ENCODE results near the gene H2BW2. TPM values are rescaled to one million over a fixed set of nuclear protein-coding genes. Genes with fewer than 3 reads are reported as not detected.
"Not testable (repeated sequence)": the region's sequence is repeated elsewhere in the genome, so short reads cannot be mapped to it uniquely, and the experiment has no call there.

Gene H2BW2
- total and polyA plus RNA-seq, 2 of the 13 experiments (the other 11 are each of a cell fraction or from before 2014, with no cell fraction given): not detected

DNA sequence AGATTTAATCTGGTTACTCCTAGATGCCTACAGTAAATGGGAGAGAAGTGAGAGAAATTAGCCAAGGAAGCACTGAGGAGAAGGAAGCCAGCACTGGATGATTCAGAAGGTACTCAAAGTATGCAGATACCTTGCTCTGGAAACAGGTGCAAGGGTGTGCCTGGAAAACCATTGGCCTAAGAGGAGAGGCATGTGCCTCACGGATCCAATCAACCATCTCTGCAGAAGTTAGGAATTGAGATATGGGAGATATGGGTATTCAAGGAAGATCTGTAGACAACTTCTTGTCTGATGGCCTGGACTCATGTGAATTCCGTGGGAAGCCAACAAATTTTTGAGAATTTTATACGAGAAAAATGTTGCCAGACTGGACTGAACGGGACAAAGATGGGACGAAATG is 30.9 kb upstream of the H2BW2 start (continued):
- TF ChIP-seq KDM3A (CRISPR knock-in tag; IDR thresholded peaks at IDR 0.05; ENCODE audit: low read depth) (no peak), ZNF44 (CRISPR knock-in tag; IDR thresholded peaks at IDR 0.05) (no peak), NFE2 (CRISPR knock-in tag; IDR thresholded peaks at IDR 0.05) (no peak), ZUFSP (CRISPR knock-in tag; IDR thresholded peaks at IDR 0.05; ENCODE audit: borderline replicate concordance) (no peak)

GRCh38 chrX:104013158-104013557 is 26.6 kb upstream of the H2BW2 start:
- Histone ChIP-seq H3K27ac (ENCODE audit: extremely low read length, insufficient read depth, low read length) (no peak overlapping the region), H3K4me2 (ENCODE audit: low read depth, low read length) (no peak overlapping the region), H3K9me3 (ENCODE audit: low read length) (no peaks in the 10 kb centered on the region), H2AFZ (ENCODE audit: low read length) (no peak overlapping the region), H3K27me3 (ENCODE audit: control insufficient read depth in 1 of 2, insufficient read depth in 2 of 2, low read length in 2 of 2) (no peaks in the 10 kb centered on the region), H3K9ac (ENCODE audit: insufficient read depth, low read depth, low read length) (no peak overlapping the region), H4K20me1 (ENCODE audit: insufficient read depth, low read length) (no peaks in the 10 kb centered on the region), H3K36me3 (replicated peaks in 1 of 2; ENCODE audit: control insufficient read depth in 1 of 2, insufficient read depth in 2 of 2, low read length in 2 of 2) (no peaks in the 10 kb centered on the region), H3K4me1 (ENCODE audit: insufficient read depth, low read length) (no peaks in the 10 kb centered on the region), H3K79me2 (ENCODE audit: insufficient read depth, low read length) (no peaks in the 10 kb centered on the region), H3K4me3 (replicated peaks in 1 of 3; ENCODE audit: insufficient read depth in 1 of 3, low read depth in 2 of 3, low read length in 3 of 3) (no peak overlapping the region)
- ChIA-PET CTCF (ENCODE audit: low intra/inter-chr PET ratio, low total read pairs) (no interaction called here), POLR2A (no interaction called here)
- in situ Hi-C loops (cut with HindIII; ENCODE audit: extremely low pct_ligation_motif_present, low pct_unique_long_range_greater_than_20kb): no loop called here
- 45% methylated on average over 4 of the region's 24 CpGs for WGBS (ENCODE audit: low lambda C conversion rate)
- ATAC-seq (no peak), FAIRE-seq (no peak), DNase-seq (ENCODE audit: low spot score) (no peak)
- TF ChIP-seq SMARCE1 (IDR thresholded peaks at IDR 0.05; ENCODE audit: borderline replicate concordance): no peak
- intact Hi-C loops (cut with micrococcal nuclease; ENCODE audit: unreplicated experiment): no loop called here
- BruUV-seq (replicated peaks): no TSS peak

DNA sequence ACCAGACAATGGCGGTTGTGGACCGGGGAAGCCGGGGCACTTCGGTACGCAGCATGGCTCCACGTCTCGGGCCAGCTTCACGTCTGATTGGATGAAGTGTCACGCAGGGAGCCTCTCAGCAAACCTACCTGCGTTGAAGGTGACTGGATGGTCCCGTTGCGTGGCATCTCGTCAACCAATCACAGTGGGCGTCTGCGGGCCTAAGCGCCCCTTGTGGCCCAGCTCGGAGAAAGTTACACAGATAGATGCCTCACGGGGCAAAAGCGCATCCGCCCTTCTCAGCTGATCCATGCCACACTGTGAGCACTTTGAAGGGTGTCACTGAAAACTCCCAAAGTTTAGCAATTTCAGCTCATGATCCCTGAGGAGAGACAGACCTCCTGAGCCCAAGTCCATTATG is 26.1 kb upstream of the H2BW2 start, which contains the start of gene H2BW1:
TSS of gene H2BW1 (minus strand) at position 103 of the 400 bp plus-strand sequence. CDS start 132 bp downstream, outside the sequence.
- no CpG with 5 or more reads among the region's 20 CpGs for WGBS (ENCODE audit: low lambda C conversion rate)
- BruUV-seq (replicated peaks): no TSS peak

DNA sequence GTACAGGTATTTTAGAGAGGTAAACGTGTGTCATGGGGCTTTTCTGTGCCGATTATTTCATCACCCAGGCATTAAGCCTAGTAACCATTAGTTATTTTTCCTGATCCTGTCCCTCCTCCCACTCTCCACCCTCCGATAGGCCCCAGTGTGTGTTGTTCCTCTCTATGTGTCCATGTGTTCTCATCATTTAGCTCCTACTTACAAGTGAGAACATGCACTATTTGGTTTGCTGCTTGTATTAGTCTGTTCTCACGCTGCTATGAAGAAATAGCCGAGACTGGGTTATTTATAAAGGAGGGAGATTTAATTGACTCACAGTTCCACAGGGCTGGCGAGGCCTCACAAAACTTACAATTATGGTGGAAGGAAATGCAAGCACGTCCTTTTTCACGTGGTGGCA is 24.2 kb upstream of the H2BW2 start:
- H3K36me3 ChIP-seq (replicated peaks in 1 of 2; ENCODE audit: control insufficient read depth in 1 of 2, insufficient read depth in 2 of 2, low read length in 2 of 2); H3K9ac ChIP-seq (ENCODE audit: insufficient read depth, low read depth, low read length); H3K4me3 ChIP-seq (replicated peaks in 1 of 3; ENCODE audit: insufficient read depth in 1 of 3, low read depth in 2 of 3, low read length in 3 of 3); H3K9me3 ChIP-seq (ENCODE audit: low read length); H3K4me1 ChIP-seq (ENCODE audit: insufficient read depth, low read length); intact Hi-C loops (cut with micrococcal nuclease; ENCODE audit: unreplicated experiment); H4K20me1 ChIP-seq (ENCODE audit: insufficient read depth, low read length); ATAC-seq; H3K79me2 ChIP-seq (ENCODE audit: insufficient read depth, low read length); H3K27ac ChIP-seq (ENCODE audit: extremely low read length, insufficient read depth, low read length); POLR2A ChIA-PET; H3K27me3 ChIP-seq (ENCODE audit: control insufficient read depth in 1 of 2, insufficient read depth in 2 of 2, low read length in 2 of 2); H3K4me2 ChIP-seq (ENCODE audit: low read depth, low read length); in situ Hi-C loops (cut with HindIII; ENCODE audit: extremely low pct_ligation_motif_present, low pct_unique_long_range_greater_than_20kb); FAIRE-seq; DNase-seq (ENCODE audit: low spot score); CTCF ChIA-PET (ENCODE audit: low intra/inter-chr PET ratio, low total read pairs); H2AFZ ChIP-seq (ENCODE audit: low read length); BruUV-seq (replicated peaks): not testable (repeated sequence)
- under 1% methylated on average over 8 of the region's 8 CpGs for WGBS (ENCODE audit: low lambda C conversion rate)

More for the DNA sequence above, 26.1 kb upstream of the H2BW2 start, which contains the start of gene H2BW1:
- CTCF ChIA-PET (ENCODE audit: low intra/inter-chr PET ratio, low total read pairs): no interaction called here
- Histone ChIP-seq H3K4me1 (ENCODE audit: insufficient read depth, low read length) (no peaks in the 10 kb centered on the region), H3K4me3 (replicated peaks in 1 of 3; ENCODE audit: insufficient read depth in 1 of 3, low read depth in 2 of 3, low read length in 3 of 3) (no peak within 1 kb of the TSS), H4K20me1 (ENCODE audit: insufficient read depth, low read length) (no peaks in the 10 kb centered on the region), H3K27ac (ENCODE audit: extremely low read length, insufficient read depth, low read length) (no peak within 1 kb of the TSS), H3K36me3 (replicated peaks in 1 of 2; ENCODE audit: control insufficient read depth in 1 of 2, insufficient read depth in 2 of 2, low read length in 2 of 2) (no peaks in the 10 kb centered on the region), H3K4me2 (ENCODE audit: low read depth, low read length) (no peak within 1 kb of the TSS), H3K27me3 (ENCODE audit: control insufficient read depth in 1 of 2, insufficient read depth in 2 of 2, low read length in 2 of 2) (no peaks in the 10 kb centered on the region), H3K9me3 (ENCODE audit: low read length) (no peaks in the 10 kb centered on the region), H3K79me2 (ENCODE audit: insufficient read depth, low read length) (no peaks in the 10 kb centered on the region), H3K9ac (ENCODE audit: insufficient read depth, low read depth, low read length) (no peak within 1 kb of the TSS), H2AFZ (ENCODE audit: low read length) (no peak within 1 kb of the TSS)
- ATAC-seq (no peak), DNase-seq (ENCODE audit: low spot score) (no peak), FAIRE-seq (no peak)
- in situ Hi-C loops (cut with HindIII; ENCODE audit: extremely low pct_ligation_motif_present, low pct_unique_long_range_greater_than_20kb) (no loop called here), intact Hi-C loops (cut with micrococcal nuclease; ENCODE audit: unreplicated experiment) (no loop called here)
- TF ChIP-seq, protein P1, sequence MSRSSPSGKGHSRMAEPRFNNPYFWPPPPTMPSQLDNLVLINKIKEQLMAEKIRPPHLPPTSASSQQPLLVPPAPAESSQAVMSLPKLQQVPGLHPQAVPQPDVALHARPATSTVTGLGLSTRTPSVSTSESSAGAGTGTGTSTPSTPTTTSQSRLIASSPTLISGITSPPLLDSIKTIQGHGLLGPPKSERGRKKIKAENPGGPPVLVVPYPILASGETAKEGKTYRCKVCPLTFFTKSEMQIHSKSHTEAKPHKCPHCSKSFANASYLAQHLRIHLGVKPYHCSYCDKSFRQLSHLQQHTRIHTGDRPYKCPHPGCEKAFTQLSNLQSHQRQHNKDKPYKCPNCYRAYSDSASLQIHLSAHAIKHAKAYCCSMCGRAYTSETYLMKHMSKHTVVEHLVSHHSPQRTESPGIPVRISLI (CRISPR knock-in tag; IDR thresholded peaks at IDR 0.05; ENCODE audit: borderline replicate concordance): no peak
- no peak for TF ChIP-seq ZNF883 (CRISPR knock-in tag; IDR thresholded peaks at IDR 0.05; ENCODE audit: not compliant biosample characterization)
- POLR2A ChIA-PET: no interaction called here
